GM10847 (cell line): ENCODE data around the gene TRIP6.

Experiments
- POLR2A ChIP-seq: IDR thresholded peaks from 2 replicates; pipeline ENCODE4 v1.6.1; 2011; ENCODE audit not compliant: insufficient read length; ENCODE audit errors: extremely low read depth

The TRIP6 gene

GRCh38 chr7:100867040-100867775, at the start of gene TRIP6:
TSS of gene TRIP6 (plus strand) at chr7:100867387. CDS start at chr7:100867498, 111 bp downstream.
- TF ChIP-seq POLR2A: peak; percentile 25

- no peak for TF ChIP-seq POLR2A
These were observed 48.8 kb upstream of the TRIP6 start for GRCh38 chr7:100818366-100818765.

- no peak for TF ChIP-seq POLR2A
These were observed 48.4 kb upstream of the TRIP6 start for GRCh38 chr7:100818825-100819224.

- TF ChIP-seq POLR2A: no peak
These were observed 47.6 kb upstream of the TRIP6 start for GRCh38 chr7:100819586-100819985.

- TF ChIP-seq POLR2A: no peak
These were observed 44.7 kb upstream of the TRIP6 start for GRCh38 chr7:100822236-100823139.

GRCh38 chr7:100823140-100823525, 44.1 kb upstream of the TRIP6 start:
- no peak for TF ChIP-seq POLR2A

GRCh38 chr7:100823534-100823933, 43.7 kb upstream of the TRIP6 start:
- no peak for TF ChIP-seq POLR2A

GRCh38 chr7:100824499-100825214, 42.5 kb upstream of the TRIP6 start:
- TF ChIP-seq POLR2A: no peak

- TF ChIP-seq POLR2A: no peak
These were observed 41.9 kb upstream of the TRIP6 start for GRCh38 chr7:100825215-100825671.

- no peak for TF ChIP-seq POLR2A
These were observed 41.3 kb upstream of the TRIP6 start for GRCh38 chr7:100825751-100826513.

- TF ChIP-seq POLR2A: no peak
These were observed 40.5 kb upstream of the TRIP6 start for GRCh38 chr7:100826514-100827329.

- no peak for TF ChIP-seq POLR2A
These were observed 39.6 kb upstream of the TRIP6 start, which contains the start of gene EPHB4 for GRCh38 chr7:100827330-100828226. TSS of gene EPHB4 (minus strand) at chr7:100827523. CDS start at chr7:100827030, 493 bp downstream.
